ENCODE results near the gene RAB43.

The RAB43 gene

GRCh38 chr3:129046732-129047552, 74.7 kb downstream of the RAB43 start:
- no peak for DNase-seq
- in situ Hi-C loops (cut with MboI; ENCODE audit: low pct_unique_long_range_greater_than_20kb, low sequenced_read_pairs): no loop called here

GRCh38 chr3:129046037-129046731, 75.4 kb downstream of the RAB43 start:
- in situ Hi-C loops (cut with MboI; ENCODE audit: low pct_unique_long_range_greater_than_20kb, low sequenced_read_pairs): no loop called here
- DNase-seq: no peak

GRCh38 chr3:129045675-129046036, 75.9 kb downstream of the RAB43 start:
- in situ Hi-C loops (cut with MboI; ENCODE audit: low pct_unique_long_range_greater_than_20kb, low sequenced_read_pairs): no loop called here
- DNase-seq: no peak

GRCh38 chr3:129040579-129041300, 80.9 kb downstream of the RAB43 start:
- in situ Hi-C loops (cut with MboI; ENCODE audit: low pct_unique_long_range_greater_than_20kb, low sequenced_read_pairs): no loop called here
- DNase-seq: no peak

GRCh38 chr3:129040039-129040336, 81.6 kb downstream of the RAB43 start:
- in situ Hi-C loops (cut with MboI; ENCODE audit: low pct_unique_long_range_greater_than_20kb, low sequenced_read_pairs): no loop called here
- DNase-seq: no peak

GRCh38 chr3:129039271-129040038, 82.1 kb downstream of the RAB43 start:
- no peak for DNase-seq
- in situ Hi-C loops (cut with MboI; ENCODE audit: low pct_unique_long_range_greater_than_20kb, low sequenced_read_pairs): no loop called here

- no peak for DNase-seq
- in situ Hi-C loops (cut with MboI; ENCODE audit: low pct_unique_long_range_greater_than_20kb, low sequenced_read_pairs): no loop called here
These were observed 83.3 kb downstream of the RAB43 start for GRCh38 chr3:129038121-129038855.

Data from KBM-7 (cell line).